ENCODE measurements around the gene CUX1. TPM values are rescaled to one million over a fixed set of nuclear protein-coding genes. Genes with fewer than 3 reads are reported as not detected.

The CUX1 gene
- total and polyA plus RNA-seq, 2 donors (not counting 1 experiment from before 2014, with no cell fraction given): 10.8 to 86.5 TPM

DNA sequence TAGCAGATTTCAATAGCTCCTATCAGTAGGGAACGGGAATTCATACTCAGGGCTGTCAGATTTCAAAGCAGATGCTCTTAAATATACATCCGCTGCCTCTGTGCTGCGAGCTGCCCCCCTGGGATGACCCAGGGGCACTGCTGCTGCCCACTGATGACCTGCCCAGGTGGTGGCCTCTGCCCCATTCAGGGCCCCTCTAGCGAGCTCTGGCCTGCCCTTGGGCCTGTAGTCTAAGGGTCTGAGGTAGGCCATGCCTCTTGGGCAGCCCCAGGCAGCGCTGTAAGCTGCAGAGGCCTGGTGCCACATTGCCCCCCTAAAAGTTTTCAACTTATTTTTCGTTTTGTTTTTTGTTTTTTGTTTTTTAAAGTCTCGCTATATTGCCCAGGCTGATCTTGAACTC is 418.7 kb downstream of the CUX1 start:
- Histone ChIP-seq H3K36me3 (replicated peaks in 1 of 2; ENCODE audit: control extremely low read depth in 1 of 2, control insufficient read depth in 1 of 2, extremely low read depth in 1 of 2, insufficient read depth in 2 of 2, low read length in 1 of 2) (peaks cover 1 to 31% of the 10 kb centered on the region in 2 experiments), H3K9me3 (ENCODE audit: control extremely low read depth in 1 of 3, control insufficient read depth in 2 of 3, insufficient read depth in 1 of 3, low read length in 2 of 3) (no peaks in the 10 kb centered on the region), H3K4me2 (replicated peaks; ENCODE audit: low read depth, low read length, poor library complexity, severe bottlenecking) (no peak overlapping the region), H2AFZ (ENCODE audit: insufficient read depth, low read depth, low read length, poor library complexity, severe bottlenecking) (no peak overlapping the region), H3K4me1 (ENCODE audit: control insufficient read depth in 2 of 2, insufficient read depth in 2 of 2, low read length in 2 of 2) (no peaks in the 10 kb centered on the region), H3K27ac (ENCODE audit: low read length in 2 of 2) (no peak overlapping the region), H4K20me1 (ENCODE audit: control insufficient read depth, insufficient read depth, low read length, poor library complexity, severe bottlenecking) (no peaks in the 10 kb centered on the region), H3K9ac (ENCODE audit: low read length) (no peak overlapping the region), H3K79me2 (ENCODE audit: control insufficient read depth, insufficient read depth, low read length) (no peaks in the 10 kb centered on the region), H3K27me3 (replicated peaks in 1 of 4; ENCODE audit: control extremely low read depth in 1 of 4, control insufficient read depth in 3 of 4, insufficient read depth in 4 of 4, low read length in 3 of 4) (no peaks in the 10 kb centered on the region), H3K4me3 (ENCODE audit: control extremely low read depth in 1 of 5, extremely low read depth in 1 of 5, insufficient read depth in 1 of 5, low read depth in 2 of 5, low read length in 4 of 5) (no peak overlapping the region)
- ChIA-PET CTCF (interaction anchor here (0.6 to 4.5 kb wide), 13 partner anchors 8 to 695 kb away, joined by 3 to 39 read pairs (median 9); partner anchors contain the start of gene CUX1), POLR2A (no interaction called here)
- H3K27me3 Mint-ChIP-seq: no peaks in the 10 kb centered on the region
- H3K9me3 Mint-ChIP-seq (ENCODE audit: insufficient read depth): no peaks in the 10 kb centered on the region
- no peak overlapping the region for H3K4me3 Mint-ChIP-seq
- no peaks in the 10 kb centered on the region for H3K4me1 Mint-ChIP-seq
- H3K27ac Mint-ChIP-seq: no peak overlapping the region
- WGBS (ENCODE audit: insufficient coverage): 99% methylated on average over 6 of the region's 7 CpGs
- no peak for TF ChIP-seq EZH2 (IDR thresholded peaks at IDR 0.05; ENCODE audit: borderline replicate concordance, insufficient read depth, low read depth, low read length, poor library complexity, severe bottlenecking)
- ATAC-seq (ENCODE audit: low read depth): no peak
- intact Hi-C loops (cut with micrococcal nuclease): loop anchor here (1.0 to 5.0 kb wide), 4 partner anchors 36 to 693 kb away; no protein-coding TSS in a partner anchor
- no peak for DNase-seq

DNA sequence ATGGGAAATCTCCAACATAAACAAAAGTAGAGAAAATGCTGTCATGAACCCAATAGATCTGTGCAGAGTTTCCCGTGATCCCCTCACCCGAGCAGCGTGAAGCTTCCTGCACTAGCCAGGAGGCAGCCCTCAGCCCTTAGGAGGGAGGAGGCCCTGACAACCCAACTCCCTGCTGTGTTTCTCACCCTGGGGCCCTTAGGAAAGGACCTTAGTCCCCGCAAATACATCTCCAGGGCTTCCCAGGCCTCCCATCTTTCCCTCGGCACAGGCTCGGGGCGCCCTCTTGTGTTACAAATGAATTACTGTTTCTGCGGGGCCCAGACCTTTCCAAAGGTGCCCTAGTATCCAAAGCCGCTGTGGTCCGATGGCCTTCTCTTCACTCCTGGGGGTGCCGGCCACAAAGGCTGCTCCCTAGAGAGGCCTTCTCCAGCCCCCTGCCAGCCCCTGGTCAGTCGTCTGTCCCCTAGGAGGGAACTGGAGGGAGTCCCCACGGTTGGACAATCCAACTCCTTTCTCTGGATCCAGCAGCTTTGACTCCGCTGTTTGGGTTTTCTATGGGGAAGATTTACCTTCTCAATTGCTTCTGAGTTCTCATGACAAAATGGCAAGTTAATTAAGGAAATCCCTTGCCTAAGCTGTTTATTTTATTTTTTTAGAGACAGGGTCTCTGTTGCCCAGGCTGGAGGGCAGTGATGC is 419.3 kb downstream of the CUX1 start:
- 64% methylated on average over 13 of the region's 14 CpGs for whole genome bisulfite sequencing (ENCODE audit: insufficient coverage)
- ATAC-seq (ENCODE audit: low read depth) (peak; percentile 54), DNase-seq (peak; percentile 69)
- ChIA-PET CTCF (interaction anchor here (0.6 to 4.5 kb wide), 23 partner anchors 8 to 699 kb away, joined by 3 to 39 read pairs (median 3); partner anchors contain the start of gene CUX1), POLR2A (interaction anchor here (0.6 kb wide), 1 partner anchor 694 kb away, joined by 3 read pairs; no protein-coding TSS in a partner anchor)
- H3K79me2 ChIP-seq (ENCODE audit: control insufficient read depth, insufficient read depth, low read length): no peaks in the 10 kb centered on the region
- H3K9me3 ChIP-seq (ENCODE audit: control extremely low read depth in 1 of 3, control insufficient read depth in 2 of 3, insufficient read depth in 1 of 3, low read length in 2 of 3): no peaks in the 10 kb centered on the region
- no peaks in the 10 kb centered on the region for H3K4me1 ChIP-seq (ENCODE audit: control insufficient read depth in 2 of 2, insufficient read depth in 2 of 2, low read length in 2 of 2)
- no peaks in the 10 kb centered on the region for H3K27me3 ChIP-seq (replicated peaks in 1 of 4; ENCODE audit: control extremely low read depth in 1 of 4, control insufficient read depth in 3 of 4, insufficient read depth in 4 of 4, low read length in 3 of 4)
- H3K27ac ChIP-seq (ENCODE audit: low read length in 2 of 2): no peak overlapping the region
- H3K4me2 ChIP-seq (replicated peaks; ENCODE audit: low read depth, low read length, poor library complexity, severe bottlenecking): no peak overlapping the region
- Mint-ChIP-seq H3K27ac (no peak overlapping the region), H3K4me3 (no peak overlapping the region), H3K4me1 (no peaks in the 10 kb centered on the region), H3K9me3 (ENCODE audit: insufficient read depth) (no peaks in the 10 kb centered on the region), H3K27me3 (no peaks in the 10 kb centered on the region)
- intact Hi-C loops (cut with micrococcal nuclease): loop anchor here (1.0 to 5.0 kb wide), 4 partner anchors 36 to 693 kb away; no protein-coding TSS in a partner anchor
- no peak overlapping the region for H3K4me3 ChIP-seq (ENCODE audit: control extremely low read depth in 1 of 5, extremely low read depth in 1 of 5, insufficient read depth in 1 of 5, low read depth in 2 of 5, low read length in 4 of 5)
- no peak overlapping the region for H2AFZ ChIP-seq (ENCODE audit: insufficient read depth, low read depth, low read length, poor library complexity, severe bottlenecking)
- TF ChIP-seq, protein P1, sequence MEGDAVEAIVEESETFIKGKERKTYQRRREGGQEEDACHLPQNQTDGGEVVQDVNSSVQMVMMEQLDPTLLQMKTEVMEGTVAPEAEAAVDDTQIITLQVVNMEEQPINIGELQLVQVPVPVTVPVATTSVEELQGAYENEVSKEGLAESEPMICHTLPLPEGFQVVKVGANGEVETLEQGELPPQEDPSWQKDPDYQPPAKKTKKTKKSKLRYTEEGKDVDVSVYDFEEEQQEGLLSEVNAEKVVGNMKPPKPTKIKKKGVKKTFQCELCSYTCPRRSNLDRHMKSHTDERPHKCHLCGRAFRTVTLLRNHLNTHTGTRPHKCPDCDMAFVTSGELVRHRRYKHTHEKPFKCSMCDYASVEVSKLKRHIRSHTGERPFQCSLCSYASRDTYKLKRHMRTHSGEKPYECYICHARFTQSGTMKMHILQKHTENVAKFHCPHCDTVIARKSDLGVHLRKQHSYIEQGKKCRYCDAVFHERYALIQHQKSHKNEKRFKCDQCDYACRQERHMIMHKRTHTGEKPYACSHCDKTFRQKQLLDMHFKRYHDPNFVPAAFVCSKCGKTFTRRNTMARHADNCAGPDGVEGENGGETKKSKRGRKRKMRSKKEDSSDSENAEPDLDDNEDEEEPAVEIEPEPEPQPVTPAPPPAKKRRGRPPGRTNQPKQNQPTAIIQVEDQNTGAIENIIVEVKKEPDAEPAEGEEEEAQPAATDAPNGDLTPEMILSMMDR (IDR thresholded peaks at IDR 0.05): peak; percentile 83
- no peak for TF ChIP-seq EZH2 (IDR thresholded peaks at IDR 0.05; ENCODE audit: borderline replicate concordance, insufficient read depth, low read depth, low read length, poor library complexity, severe bottlenecking)
- H3K36me3 ChIP-seq (replicated peaks in 1 of 2; ENCODE audit: control extremely low read depth in 1 of 2, control insufficient read depth in 1 of 2, extremely low read depth in 1 of 2, insufficient read depth in 2 of 2, low read length in 1 of 2): peaks cover 0 to 35% of the 10 kb centered on the region in 2 experiments
- H3K9ac ChIP-seq (ENCODE audit: low read length): no peak overlapping the region
- H4K20me1 ChIP-seq (ENCODE audit: control insufficient read depth, insufficient read depth, low read length, poor library complexity, severe bottlenecking): no peaks in the 10 kb centered on the region
